CD4-positive, alpha-beta T cell treated with Interleukin-4 for 4 hours (primary cell): ENCODE results near the gene ARRDC1.
"Not testable (repeated sequence)": the region's sequence is repeated elsewhere in the genome, so short reads cannot be mapped to it uniquely, and the experiment has no call there.

ENCODE experiments used
- DNase-seq: peaks from one replicate; pipeline ENCODE4 v3.0.0-alpha.2; 2020

Gene ARRDC1

DNA sequence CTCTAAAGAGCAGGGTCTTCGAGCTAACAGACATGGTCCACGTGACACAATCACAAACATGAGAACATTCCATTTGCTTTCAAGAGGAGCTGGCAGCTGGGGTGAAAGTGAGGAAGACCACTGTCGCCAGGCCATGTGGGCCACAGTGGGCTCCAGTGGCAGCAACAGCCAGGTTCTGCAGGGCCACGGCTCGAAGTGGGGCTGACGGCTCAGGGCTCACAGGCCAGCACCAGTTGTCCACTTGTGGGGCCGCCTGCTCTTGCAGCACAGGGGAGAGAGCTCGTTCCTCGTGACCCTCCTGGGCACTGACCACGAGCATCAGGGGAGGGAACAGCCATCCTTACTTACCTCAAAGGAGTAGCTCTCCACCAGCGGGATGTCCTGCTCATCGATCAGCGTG is 17.2 kb upstream of the ARRDC1 start:
- no peak for DNase-seq

DNA sequence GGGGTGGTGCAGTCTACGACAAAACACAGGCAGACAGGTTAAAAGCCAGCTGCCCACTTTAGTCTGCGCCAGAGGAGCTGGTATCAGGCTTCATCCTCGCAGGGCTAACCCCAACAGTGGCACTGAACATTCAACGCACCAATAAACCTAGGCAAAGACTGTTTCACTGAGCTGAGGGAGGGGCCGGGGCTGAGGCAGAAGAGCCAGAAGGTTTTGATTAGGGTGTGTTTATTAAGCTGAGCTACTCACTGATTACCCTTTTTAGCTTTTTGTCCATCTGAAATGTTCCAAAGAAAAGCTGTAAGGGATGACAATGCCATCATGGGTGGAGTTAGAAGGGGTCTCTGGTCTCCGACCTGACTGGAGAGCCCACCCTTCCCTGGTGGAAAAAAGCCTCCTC is 16.6 kb upstream of the ARRDC1 start:
- DNase-seq = no peak

DNA sequence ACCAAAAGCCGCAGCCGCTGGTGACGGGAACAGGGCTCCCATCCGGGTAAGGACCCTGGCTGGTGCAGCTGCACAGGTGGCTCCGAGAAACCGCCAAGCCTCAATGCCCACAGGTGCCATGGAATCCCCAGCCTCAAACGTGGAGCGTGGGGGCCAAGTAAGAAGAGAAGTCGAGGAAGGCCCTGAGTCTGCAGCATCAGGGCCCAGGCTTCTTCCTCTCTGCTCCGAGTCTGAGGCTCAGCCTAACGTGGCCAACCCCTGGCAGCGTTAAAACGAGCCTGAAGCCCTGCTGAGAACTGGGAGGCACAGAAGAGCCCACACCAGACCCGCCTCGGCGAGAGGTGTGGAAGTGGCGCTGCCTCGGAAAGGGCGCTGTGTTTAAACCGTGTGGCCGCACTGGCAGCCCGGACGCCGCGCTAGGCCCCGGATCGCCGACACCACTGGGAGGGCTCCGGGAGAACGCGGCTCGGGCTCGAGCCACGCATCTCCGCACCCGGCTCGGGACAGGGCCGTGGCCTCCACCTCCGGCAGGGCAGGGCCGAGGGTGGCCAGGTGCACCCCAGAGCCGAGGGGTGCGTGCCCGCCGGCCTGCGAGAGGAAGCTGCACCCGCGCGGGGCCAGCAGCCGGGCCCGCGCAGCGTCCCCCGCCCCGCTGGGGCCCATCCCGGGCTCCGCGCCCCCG is 15.9 kb upstream of the ARRDC1 start:
- DNase-seq = no peak

DNA sequence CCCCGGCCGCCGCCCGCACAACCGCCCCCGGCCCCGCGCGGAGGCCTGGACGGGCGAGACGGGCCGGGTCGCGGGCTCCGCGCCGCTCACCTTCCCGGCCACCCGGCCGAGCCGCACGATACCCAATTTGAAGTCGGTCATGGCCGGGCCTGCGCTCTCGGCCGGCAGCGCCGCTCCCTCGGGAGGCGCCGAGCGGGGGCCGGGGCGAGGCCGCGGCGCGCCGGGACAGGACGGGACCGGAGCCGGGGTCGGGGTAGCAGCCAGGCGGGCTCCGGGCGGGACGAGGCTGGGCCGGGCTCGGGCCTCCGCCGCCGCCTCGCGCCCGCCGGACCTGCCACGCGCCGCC is 15.4 kb upstream of the ARRDC1 start:
- DNase-seq = no peak

DNA sequence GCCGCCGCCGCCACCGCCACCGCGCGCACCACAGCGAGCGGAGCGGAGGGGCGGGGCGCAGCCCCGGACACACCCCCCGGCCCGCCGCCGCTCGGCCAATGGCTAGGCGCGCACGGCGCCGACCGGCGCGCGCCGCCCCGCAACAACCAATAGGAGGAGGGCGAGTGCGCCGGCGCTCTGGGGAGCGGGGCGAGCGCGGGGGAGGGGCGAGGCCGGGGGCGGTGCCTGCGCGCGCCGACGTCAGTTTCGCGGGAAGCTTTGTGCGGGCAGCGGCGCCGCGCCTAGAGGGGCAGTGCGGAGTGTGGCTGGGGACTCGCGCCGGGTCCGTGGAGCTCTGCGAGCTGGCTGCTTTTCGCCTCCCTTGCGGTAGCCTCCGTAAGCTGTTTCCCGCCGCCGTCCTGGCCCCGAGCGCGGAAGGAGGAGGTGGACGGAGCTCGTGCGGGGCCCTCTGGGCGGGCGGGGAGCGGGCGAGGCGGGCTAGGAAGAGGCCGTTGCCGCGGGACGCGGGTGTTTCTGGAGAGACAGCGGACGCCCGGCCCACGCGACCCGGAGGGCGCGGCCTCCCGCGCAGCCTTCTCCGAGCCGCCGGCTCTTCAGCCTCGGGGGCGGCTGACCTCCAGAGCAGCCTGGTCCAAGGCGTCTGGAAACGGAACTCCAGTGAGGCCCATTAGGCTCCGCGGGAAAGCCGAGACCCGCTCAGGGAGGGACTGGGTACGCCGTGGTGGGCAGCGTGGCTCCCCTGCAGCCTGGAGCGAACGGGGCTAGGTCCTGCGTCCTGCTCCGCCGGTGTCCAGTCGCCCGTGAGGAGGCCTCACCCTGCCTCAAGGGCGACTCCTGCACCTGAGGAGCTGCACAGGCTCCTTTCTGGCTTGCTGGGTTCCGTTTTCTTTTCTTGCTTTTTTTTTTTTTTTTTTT is 14.8 kb upstream of the ARRDC1 start, which contains the start of gene ZMYND19:
ZMYND19 (minus strand) TSS at position 44 of the 915 bp plus-strand sequence. CDS start 249 bp downstream, outside the sequence.
- DNase-seq = peak; percentile 84

DNA sequence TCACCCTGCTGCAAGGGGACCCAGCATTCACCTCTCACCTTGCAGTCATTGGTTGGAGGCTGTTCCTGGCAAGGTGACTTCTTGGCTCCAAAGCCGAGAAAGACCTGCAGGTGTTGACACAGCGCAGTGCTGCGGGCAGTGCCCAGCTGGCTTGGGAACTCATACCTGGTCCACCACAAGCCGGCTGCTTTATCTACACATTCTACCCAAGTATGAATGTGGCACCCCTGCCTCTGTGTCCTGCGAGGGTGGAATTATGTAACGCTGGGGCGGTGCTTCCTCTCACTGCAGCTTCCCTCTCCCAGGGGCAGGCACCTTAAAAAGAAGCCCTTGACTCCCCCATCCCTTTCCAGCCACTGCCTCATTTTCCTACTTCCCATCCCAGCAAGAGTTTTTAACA is 12.7 kb upstream of the ARRDC1 start:
- no peak for DNase-seq

DNA sequence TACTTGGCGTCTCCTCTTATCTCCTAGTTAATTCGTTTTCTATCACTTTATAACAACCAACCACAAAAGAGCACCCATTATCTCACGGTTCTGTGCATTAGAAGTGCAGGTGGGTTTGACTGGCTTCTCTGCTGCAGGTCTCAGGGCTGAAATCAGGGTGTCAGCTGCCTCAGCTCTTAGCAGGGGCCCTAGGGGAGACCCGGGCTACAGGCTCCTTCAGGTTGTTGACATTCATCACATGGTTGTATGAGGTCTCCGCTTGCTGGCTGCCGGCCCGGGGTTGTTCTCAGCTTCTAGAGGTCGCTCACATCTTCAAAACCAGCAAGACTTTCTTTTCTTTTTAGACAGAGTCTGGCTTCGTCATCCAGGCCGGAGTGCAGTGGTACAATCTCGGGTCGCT is 12.3 kb upstream of the ARRDC1 start:
- DNase-seq = no peak

DNA sequence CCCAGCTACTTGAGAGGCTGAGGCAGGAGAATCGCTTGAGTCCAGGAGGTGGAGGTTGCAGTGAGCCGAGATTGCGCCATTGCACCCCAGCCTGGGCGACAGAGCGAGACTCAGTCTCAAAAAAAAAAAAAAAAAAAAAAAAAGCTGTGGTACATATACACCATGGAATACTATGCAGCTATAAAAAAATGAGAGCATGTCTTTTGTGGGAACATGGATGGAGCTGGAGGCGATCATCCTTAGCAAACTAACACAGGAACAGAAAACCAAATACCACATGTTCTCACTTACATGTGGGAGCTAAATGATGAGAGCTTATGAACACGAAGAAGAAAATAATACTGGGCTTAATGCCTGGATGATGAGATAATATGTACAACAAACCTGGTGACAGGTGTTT is 8.9 kb upstream of the ARRDC1 start:
- DNase-seq = not testable (repeated sequence)

DNA sequence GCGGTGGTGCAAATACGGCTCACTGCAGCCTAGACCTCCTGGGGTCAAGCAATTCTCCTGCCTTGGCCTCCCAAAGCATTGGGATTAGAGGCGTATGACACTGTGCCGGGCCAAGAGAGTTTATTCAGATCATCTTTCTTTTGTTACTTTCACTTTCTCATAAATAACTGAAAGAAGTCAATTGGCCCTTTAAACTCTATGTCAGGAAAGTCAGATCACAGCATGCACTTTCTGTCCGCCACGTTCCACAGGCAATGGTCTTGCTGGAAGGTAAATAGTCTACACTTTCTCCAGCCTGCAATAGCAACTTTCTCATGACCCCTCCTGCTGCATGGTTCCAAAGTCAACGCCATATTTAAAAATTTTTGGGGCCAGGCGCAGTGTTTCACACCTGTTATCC is 6.5 kb upstream of the ARRDC1 start:
- no peak for DNase-seq

DNA sequence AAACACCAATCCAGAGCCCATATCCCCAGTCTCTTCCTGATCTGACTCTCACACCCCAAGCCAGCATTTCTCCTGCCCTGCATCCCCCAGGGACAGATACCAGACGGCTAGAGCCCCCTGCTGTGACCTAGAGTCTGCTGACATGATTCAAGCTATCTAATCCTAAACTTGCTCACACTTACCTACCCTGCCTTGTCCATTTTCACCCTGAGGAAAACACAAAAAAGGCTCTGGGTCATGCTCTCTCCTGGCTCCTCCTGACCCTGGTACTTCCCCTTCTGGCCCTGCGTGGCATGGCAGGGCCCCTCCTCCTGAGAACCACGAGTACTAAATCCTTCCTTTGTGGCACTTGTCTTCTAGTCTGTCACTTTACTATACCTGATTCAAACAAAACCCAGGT is 2.8 kb upstream of the ARRDC1 start:
- no peak for DNase-seq

DNA sequence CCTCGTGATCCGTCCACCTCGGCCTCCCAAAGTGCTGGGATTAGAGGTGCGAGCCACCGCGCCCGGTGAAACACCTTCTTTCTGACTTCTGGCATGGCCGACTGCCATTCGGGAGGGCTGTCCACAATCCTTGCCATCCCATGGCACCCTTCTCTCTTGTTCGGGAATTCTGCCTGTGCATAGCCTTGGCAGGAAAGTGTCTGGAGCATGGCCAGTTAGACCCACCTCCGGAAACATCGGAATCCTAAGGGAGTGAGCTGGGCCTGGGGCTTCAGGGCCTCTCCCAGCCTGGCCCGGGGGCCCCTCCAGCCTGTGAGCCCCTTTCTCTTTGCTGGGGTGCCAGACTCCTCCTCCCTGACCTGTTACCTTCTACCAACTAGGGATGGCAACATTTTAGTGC is 1.6 kb upstream of the ARRDC1 start:
- no peak for DNase-seq

DNA sequence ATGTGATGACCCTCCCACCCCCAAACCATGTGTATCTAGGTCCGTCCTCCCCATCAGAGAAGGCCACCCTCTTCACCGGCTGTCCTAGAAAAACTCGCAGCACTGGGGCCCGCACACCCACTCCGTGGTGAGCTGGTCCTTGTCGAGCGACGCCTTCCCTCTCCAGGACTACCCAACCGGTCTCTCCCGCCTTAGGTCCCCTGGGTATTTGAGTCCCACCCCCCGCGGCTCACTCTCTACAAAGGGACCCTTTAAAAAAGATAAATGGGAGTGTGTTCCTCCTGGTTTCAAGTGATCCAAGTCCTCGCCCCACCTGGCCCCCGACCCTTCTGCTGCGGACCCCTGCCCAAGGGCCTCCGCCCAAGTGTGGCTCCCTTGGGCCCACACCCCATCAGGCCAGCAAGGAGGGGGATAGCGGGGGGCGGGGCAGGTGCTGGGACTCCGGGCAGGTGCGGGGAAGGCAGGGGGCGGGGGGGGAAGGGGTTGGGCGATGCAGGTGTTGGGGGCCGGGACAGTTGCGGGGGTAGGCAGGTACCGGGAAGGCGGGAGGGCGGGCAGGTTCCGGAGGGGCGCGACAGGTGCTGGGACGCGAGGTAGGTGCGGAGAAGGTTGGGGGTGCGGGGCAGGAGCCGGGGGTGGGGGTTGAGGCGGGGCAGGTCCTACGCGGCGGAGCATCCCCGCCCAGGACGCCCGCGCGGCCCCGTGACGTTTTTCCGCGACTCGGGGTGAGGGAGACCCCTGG is 970 bp upstream of the ARRDC1 start:
- no peak for DNase-seq

DNA sequence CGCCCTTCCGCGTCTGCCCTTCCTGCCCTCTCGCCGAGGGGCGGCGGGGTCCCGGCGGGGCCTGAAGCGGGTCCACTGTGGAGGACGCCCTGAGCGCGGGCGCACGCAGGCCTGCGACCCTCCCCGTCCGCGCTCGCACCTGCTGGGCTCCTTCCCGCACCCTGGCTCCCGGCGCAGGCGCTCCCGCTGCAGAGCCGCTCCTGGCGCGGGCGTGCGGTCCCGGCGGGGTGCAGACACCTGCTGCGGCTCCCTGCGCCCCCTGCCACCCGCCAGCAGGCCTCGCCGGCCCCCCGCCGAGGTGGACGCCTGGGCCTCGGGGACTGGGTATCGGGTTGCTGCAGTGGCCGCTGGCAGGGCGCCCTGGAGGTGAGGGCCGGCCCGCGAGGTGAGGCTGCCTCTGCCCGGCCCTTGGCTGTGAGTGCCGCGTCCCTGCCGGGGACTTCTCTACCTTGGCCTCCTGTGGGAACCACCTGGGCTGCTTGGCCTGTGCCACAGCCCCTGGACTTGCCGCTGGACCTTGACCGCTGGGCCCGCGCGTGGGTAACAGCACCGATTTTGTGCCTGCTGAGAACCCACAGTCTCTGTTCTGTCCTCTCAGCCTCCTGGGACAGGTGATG is 627 bp downstream of the ARRDC1 start:
- DNase-seq = no peak

DNA sequence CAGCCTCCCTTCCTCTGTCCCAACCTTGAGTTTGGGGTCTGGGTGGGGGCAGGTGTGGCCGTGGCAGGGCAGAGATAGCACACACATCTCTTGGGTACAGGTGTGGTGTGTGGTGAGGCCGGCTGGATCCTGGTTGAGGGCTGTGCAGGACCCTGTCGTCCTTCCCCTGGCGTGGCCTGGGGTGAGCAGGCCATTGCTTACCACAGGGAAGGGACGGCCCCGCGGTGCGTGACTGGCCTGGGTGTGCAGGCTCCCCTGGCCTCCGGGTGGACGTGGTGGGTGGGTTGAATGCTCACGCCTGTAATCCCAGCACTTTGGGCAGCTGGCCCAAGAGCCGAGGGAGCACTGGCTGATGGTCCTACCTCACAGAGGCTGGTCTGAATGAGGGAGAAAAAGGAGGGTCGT is 1.2 kb downstream of the ARRDC1 start:
- DNase-seq = no peak

DNA sequence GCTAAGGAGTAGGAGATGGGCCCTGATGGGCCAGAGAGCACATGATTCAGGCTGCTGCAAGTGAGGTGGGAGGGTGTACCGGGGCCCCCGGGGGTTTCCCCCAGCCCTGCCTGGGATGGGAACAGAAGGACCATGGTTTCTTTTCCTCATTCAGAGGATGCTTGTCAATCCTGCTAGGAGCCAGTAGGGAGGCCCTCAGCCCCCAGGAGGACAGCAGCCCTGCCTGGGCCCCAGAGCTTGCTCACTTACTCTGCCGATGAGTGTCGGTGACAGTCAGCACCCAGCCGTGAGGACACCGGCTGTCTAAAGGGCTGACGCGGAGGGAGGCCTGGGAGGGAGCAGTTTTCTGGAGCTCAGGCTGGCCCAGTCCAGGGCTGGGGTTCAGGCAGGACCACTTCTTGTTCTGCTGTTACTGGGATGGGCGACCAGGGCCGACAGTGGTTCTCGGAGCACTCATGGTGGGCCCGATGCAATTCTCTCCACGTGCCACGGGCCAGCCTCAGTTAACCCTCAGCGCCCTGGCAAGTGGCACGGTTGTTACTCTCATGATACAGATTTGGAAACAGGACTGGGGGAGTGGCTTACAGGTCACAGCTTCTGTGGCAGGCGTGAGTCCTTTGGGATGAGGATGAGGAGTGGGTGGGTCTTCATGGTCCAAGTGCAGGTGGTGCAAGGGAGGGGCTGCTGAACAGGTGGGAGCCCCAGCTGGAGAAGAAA is 1.8 kb downstream of the ARRDC1 start:
- DNase-seq = no peak

DNA sequence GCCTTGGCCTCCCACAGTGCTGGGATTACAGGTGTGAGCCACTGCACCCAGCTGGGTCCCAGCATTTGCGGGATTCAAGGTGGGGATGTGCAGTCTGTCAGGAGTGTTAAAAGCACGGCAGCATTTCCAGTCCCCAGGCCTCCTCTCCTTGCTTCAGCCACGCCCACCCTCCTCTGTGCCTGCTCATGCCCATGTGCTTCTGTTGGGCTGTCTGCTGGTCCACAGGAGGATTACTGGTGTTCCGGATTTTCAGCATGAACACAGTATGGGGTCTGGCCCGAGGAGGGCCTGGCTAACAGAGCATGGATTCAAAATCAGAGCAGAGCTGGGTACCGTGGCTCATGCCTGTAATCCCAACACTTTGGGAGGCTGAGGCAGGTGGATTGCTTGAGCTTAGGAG is 5.5 kb downstream of the ARRDC1 start:
- no peak for DNase-seq

DNA sequence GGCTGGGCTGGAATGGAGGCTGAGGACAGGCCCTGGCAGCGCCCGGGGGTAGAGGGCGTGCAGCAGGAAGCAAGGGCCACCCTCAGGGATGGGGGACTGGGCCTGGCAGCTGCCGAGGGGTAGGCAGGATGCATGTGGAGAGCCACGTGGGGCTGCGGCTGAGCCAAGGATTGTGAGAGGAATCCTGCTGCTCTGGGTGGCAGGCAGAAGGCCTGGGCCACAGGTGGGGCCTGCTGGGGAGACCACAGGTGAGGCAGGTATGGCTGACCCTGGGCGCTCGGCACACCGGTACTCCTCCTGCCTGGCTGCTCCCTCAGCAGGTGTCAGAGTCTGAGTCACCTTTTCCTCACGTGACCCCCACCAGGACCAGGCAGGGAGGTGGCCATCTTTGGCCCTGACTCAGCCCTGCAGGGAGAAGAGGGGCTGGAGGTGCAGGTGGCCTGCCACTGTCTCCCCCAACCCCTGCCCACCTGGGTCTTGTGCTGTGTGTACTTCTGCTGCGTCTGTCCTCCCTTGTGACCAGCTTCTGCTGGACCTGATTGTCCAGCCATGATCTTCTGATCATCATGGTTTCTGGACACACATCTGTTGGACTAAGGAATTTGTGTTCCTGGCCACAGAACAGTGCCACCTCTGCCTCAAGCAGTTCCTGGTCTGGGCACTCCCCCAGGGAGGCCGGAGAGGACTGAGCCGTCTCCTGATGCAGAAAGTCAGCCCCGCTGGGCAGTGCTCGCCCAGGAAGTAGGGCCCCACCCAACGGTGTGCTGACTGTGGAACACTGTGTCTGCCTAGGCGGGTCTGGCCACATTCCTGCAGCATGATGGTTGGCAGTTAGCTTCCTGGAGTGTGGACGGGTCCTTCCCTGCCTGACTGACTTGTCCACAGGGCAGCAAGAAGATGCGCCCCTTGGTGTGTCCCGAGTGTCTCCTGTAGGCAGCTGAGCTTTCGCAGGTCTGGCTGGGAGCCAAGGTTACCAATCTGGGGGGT is 6.4 kb downstream of the ARRDC1 start:
- DNase-seq = peak; percentile 48

DNA sequence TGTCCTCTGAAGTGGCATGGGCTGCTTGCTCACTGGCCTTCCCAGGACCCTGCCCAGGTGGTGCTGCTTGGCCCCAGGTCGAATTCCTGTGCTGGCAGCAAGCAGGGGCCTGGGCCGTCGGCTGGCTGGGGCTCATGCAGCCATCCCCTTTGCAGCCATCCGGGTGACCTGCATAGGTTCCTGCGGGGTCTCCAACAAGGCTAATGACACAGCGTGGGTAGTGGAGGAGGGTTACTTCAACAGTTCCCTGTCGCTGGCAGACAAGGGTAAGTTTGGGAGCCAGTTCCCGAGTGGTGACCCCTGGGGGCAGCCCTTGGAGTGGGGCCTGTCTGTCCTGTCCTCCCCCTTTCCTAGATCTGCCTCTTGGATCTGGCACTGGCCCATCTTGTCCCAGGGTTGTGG is 7.3 kb downstream of the ARRDC1 start:
- no peak for DNase-seq

DNA sequence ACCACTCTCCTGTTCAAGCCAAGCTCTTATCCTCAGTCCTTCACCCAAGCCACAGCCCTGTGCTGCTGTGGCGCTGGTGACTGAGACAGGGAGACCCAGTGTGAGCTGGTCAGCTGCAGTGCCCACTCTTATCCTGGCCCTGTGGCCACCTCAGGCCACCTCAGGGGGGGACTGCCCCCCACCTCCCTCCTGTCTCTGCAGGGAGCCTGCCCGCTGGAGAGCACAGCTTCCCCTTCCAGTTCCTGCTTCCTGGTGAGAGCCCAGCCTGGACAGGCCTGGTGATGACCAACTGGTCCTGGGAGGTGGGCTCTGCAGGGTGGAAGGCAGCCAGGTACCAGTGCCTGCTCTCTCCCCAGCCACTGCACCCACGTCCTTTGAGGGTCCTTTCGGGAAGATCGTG is 7.8 kb downstream of the ARRDC1 start:
- DNase-seq = no peak

DNA sequence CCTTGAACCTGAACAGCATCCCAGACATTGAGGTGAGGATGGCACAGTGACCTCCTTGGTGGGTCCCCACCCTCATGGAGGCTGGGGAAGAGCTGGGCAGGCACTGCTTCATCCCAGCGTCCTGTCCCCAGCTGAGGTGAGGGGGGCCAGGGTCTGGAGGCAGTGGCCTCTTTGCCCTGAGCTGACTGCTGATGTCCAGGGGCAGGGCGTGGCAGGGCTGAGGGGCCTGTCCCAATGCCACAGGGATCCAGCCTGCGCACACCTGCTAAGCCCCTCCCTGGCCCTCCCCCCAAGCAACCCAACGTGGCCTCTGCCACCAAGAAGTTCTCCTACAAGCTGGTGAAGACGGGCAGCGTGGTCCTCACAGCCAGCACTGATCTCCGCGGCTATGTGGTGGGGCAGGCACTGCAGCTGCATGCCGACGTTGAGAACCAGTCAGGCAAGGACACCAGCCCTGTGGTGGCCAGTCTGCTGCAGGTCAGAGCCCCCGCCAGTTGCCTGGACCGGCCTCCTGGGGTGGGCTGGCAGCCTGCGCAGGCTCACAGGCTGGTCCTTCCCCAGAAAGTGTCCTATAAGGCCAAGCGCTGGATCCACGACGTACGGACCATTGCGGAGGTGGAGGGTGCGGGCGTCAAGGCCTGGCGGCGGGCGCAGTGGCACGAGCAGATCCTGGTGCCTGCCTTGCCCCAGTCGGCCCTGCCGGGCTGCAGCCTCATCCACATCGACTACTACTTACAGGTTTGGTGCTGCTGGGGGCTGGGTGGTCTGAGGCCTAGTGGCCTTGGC is 8.4 kb downstream of the ARRDC1 start:
- no peak for DNase-seq
